ENCODE results near the gene TIAM2. TPM values are rescaled to one million over a fixed set of nuclear protein-coding genes. Genes with fewer than 3 reads are reported as not detected.

The TIAM2 gene
- 5.8 and 11.4 TPM in 2 replicates for total RNA-seq

GRCh38 chr6:154995254-154996015, at the start of gene TIAM2:
TSS of gene TIAM2 (plus strand) at chr6:154995315. CDS start at chr6:155129224, 133,909 bp downstream.

GRCh38 chr6:155263373-155264063, 268.4 kb downstream of the TIAM2 start, which contains the start of gene CLDN20:
TSS of gene CLDN20 (plus strand) at chr6:155264013. CDS start at chr6:155275720, 11,707 bp downstream.

